Nucleus accumbens (tissue), 56 donors: Measurements from ENCODE around the gene DGCR2.

ENCODE experiments used
- DNase-seq, 56 donors: peaks; one replicate each; lab custom pipeline; 2025; lab: John Stamatoyannopoulos, UW

The DGCR2 gene

GRCh38 chr22:19046719-19047609 is 75.2 kb downstream of the DGCR2 start:
- DNase-seq, result no peak

- no peak for DNase-seq
Measured at GRCh38 chr22:19046287-19046686, 75.9 kb downstream of the DGCR2 start.

- no peak for DNase-seq
Measured at GRCh38 chr22:19045094-19045493, 77.1 kb downstream of the DGCR2 start.

DNA sequence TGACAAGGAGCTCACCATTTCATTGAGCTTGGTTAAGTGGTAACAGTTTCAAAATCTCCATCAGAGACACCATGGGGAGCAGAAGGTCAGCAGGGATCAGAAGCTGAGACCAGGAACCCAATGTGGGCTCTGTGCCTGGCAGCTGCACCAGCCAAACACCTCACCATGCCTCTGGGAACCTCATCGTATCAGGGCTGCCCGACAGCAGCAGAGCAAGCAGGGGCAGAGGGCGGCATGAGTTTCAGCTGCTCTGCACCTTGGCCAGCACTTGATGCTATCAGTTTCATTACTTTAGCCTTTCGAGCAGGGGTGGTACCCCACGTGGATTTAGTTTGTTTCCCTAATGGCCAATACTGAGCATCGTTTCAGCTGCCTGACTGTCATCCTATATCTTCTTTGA is 77.8 kb downstream of the DGCR2 start:
- DNase-seq, result no peak

GRCh38 chr22:19043121-19044085 is 78.8 kb downstream of the DGCR2 start:
- DNase-seq, result no peak

DNA sequence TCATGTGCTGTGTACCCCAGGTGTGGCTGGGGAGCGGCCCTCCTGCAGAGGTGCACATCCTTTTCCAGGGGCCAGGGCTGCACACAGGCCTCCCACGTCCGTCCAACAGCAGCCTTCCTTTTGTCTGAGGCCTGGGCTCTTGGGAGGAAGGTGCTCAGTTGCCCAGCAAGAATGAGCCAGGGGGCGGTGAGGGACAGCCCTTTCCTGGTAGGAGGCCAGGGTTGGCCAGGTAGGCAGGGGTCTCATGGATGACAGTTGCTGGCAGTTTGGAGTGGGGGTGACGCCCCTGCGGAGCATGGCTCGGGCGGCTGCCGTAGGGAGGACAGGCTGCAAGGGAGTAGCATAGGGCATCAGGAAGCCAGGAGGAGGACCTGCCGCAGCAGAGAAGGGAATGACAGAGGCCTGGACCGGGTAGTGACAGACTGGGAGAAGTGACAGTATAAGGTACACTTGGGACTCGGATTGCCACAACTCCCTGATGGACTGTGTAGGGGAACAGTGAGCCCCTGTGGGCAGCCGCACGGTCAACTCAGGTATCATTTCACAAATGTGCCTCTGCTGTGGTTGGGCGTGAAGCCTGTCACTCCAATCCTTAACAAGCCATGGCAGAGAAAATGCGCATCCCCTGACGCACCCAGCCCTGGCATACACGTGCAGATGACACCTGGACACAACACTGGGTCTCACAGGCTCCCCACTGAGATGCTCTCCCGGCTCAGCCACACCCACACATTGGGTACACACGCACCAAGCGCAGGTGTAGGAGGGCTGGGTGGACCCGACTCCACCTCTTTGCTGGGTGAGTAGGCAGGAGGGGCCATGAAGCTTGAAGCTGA is 79.7 kb downstream of the DGCR2 start:
- no peak for DNase-seq

DNA sequence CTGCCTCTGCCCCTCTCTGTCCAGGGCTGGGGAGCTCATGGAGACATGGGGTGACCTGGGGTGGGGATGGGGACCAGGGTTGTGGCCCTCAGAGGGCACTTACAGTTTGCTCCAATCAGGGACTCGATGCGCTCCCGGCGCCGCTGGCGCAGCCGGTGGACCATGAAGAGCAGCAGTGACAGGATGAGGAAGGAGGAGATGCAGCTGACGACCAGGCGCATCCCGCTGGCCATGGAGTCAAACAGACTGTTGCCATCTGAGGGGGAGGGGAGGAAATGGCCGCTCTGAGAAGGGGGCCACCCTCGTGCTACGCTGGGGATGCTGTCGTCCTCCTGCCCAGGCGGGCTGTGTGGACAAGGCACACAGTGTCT is 80.5 kb downstream of the DGCR2 start:
- no peak for DNase-seq

DNA sequence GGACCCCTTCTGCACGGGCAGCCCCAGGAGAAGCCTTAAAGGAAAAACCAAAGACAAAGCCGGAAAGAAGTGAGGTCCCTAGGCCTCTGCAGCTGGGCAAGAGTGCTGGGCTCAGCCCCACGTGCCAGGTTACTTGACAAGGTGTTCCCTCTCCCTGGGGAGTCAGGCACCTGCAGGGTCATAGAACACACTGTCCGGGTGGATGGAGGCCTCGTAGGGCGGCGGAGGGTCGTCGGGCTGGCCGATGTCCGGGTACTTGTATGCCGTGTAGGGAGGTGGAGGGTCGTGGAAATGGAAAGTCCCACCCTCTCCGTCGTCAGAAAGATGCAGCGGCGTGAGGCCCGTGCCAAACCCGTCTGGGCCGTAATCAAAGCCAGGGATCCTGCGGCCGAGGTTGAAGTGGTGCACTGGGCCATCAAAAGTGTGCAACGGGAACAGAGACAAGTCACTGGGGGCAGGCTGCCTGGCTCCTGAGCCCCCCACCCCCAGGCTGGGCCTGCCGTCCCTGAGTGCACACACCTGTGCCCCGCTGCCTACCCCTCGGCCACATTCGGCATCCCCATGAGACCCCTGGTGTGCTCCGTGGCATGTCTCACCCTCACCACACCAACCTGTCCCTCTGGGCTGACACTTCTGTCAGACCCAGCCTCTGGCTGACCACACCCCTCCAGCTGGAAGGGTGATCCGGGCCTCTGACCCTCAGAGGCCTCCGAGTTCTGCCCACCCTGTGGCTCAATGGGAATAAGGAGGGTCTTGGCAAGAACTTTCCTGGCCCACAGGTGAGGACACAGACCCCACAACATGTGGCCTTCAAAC is 81.1 kb downstream of the DGCR2 start:
- no peak for DNase-seq

DNA sequence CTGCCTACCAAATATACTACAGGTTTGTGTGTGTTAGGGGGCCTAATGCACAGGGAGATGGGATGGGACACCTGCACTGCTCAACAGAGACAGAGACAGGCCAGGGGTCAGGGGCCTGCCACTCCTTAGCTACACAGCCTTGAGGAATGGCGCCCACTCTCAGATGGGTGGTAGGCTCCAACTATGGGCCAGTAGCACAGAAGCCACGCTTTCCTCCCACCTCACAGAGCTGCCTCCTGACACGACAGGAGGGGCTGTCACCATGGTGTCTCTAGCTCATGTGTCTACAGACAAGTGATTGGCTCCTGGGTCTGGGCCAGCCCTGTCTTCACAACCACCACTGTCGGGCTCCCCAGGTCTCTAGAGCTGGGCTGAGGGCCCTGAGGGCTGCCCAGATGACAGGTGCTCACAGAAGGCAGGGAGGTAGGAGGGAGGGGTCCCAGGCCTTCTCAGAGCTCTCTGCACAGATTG is 81.8 kb downstream of the DGCR2 start:
- no peak for DNase-seq

DNA sequence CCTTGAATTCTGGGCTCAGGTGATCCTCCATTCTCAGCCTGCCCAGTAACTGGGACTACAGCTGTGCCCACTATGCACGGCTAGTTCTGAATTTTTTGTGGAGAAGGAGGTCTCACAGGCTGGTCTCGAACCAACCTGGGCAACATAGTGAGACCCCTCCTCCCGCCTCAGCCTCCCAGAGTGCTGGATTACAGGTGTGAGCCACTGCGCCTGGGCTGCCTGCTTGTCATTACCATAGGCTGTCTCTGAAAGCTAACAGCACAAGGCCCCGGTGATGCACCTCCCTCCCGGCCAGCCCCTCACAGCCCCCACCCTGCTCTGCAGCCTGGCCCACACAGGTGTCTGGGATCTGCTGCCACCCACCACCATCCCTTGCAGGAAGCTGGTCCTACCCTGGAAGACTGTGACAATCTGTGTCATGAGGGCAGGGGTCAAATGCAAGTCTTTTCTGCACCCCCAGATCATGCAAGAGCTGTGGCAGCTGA is 82.4 kb downstream of the DGCR2 start:
- DNase-seq, result no peak

- DNase-seq, result no peak
Measured at GRCh38 chr22:19039448-19039780, 82.8 kb downstream of the DGCR2 start.

DNA sequence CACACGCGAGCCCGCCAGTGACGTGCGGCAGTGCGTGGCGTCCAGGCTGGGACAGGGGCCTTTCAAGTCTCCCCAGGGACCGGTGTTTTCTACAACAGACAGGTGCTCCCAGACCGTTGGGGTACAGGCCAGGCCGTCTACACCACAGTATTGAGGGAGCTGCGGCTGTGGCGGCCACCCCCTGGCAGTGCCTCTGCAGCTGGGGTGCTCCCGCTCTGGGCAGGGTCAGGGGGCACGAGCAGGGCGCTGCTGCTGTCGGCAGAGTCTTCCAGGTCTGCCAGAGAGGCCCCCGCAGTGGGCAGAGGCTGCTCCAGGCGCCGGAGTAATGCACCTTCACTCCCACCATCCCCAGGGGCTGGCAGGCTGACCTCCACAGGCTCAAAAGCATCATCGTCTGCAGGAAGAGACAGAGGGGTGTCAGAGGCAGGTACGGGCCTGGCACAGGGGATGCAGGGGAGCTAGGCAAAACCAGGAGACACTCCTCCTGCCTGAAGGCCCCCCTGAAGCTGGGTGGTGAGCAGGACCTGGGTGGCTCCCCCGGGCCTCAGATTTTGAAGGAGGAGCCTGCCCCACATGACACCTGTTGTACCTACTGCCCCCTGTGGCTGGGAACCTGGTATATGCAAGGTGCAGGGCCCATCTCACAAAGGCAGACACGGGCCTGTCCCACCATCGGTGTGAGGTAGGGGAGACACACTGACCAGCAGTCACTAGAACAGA is 83.3 kb downstream of the DGCR2 start:
- DNase-seq, result no peak

GRCh38 chr22:19038164-19038546 is 84.1 kb downstream of the DGCR2 start:
- no peak for DNase-seq

- DNase-seq, result no peak
Measured at GRCh38 chr22:19037282-19038163, 84.7 kb downstream of the DGCR2 start.

GRCh38 chr22:19036523-19037273 is 85.5 kb downstream of the DGCR2 start:
- DNase-seq, result no peak

GRCh38 chr22:19036229-19036522 is 86.0 kb downstream of the DGCR2 start:
- DNase-seq, result no peak

DNA sequence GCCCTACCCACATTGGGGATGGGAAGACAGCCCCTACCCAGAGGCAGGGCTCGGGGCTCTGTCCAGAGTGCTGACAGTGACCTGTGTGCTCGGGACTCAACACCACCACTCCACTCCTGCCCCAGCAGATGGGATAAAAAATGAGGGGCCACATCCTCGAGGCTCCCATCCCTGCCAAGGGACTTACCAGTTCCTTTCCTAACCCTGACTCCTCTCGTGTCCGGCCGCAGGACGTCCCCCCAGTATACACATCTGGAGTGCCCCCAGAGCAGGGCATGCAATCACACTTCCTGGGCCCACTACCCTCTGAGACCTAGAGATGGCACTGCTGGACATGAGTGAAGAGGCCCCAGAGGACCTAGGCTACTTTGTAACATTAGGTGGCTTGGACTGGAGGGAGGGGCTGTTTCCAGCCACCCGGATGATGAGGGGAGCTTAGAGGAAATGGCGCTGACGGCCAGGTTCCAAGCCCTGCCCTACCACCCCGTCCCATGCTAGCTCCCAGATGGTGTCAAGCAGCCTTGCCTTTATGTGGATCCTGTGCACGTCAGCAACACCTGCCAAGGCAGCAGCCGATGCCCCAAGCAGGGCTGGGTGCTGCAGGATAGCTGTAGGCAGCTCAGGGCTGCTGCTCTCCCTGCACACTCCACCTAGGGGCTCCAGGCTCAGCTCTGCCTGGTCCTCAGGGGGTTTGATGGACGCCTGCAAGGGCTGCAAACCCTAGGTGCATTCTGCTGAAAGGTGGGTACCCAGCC is 86.6 kb downstream of the DGCR2 start:
- DNase-seq, result no peak
